Endodermal cell (in vitro differentiated cells): Measurements from ENCODE around the gene UBASH3A. TPM values are rescaled to one million over a fixed set of nuclear protein-coding genes. Genes with fewer than 3 reads are reported as not detected.

Experiments used
- DNase-seq: peaks from one replicate; pipeline ENCODE4 v3.0.0-alpha.2; 2017
- H3K27ac ChIP-seq: 2 replicates; pipeline ENCODE4 v1.5.1; 2013; ENCODE audit warnings: mild to moderate bottlenecking, low read depth, low read length, moderate library complexity
- H3K27me3 ChIP-seq: 2 replicates; pipeline ENCODE4 v1.6.1; 2013; ENCODE audit warnings: mild to moderate bottlenecking, low read length, moderate library complexity; ENCODE audit not compliant: insufficient read depth, control insufficient read depth, poor library complexity, severe bottlenecking
- H3K36me3 ChIP-seq: 2 replicates; pipeline ENCODE4 v1.7.0; 2013; ENCODE audit warnings: mild to moderate bottlenecking, low read length, moderate library complexity; ENCODE audit not compliant: control insufficient read depth, insufficient read depth
- H3K4me1 ChIP-seq: one replicate; pipeline ENCODE4 v1.7.0; 2013; ENCODE audit warnings: low read length; ENCODE audit not compliant: control insufficient read depth, insufficient read depth
- H3K4me3 ChIP-seq: 2 replicates; pipeline ENCODE4 v1.5.1; 2013; ENCODE audit warnings: mild to moderate bottlenecking, low read length, moderate library complexity
- H3K9ac ChIP-seq: 2 replicates; pipeline ENCODE4 v1.6.1; 2013; ENCODE audit warnings: mild to moderate bottlenecking, low read length, moderate library complexity; ENCODE audit not compliant: poor library complexity, severe bottlenecking; ENCODE audit errors: extremely low read depth
- H3K9me3 ChIP-seq: 2 replicates; pipeline ENCODE4 v1.6.1; 2013; ENCODE audit warnings: mild to moderate bottlenecking, low read length, moderate library complexity; ENCODE audit not compliant: control insufficient read depth
- H3K27ac Mint-ChIP-seq: 2 replicates; pipeline ENCODE4 v1.8.0; 2020; ENCODE audit warnings: mixed read lengths
- H3K27me3 Mint-ChIP-seq: 2 replicates; pipeline ENCODE4 v1.8.0; 2021; ENCODE audit warnings: mild to moderate bottlenecking, mixed read lengths; ENCODE audit not compliant: insufficient read depth
- H3K36me3 Mint-ChIP-seq: 2 replicates; pipeline ENCODE4 v1.8.0; 2020; ENCODE audit warnings: low read depth, mixed read lengths
- H3K4me1 Mint-ChIP-seq: 2 replicates; pipeline ENCODE4 v1.8.0; 2020; ENCODE audit warnings: mixed read lengths
- H3K4me3 Mint-ChIP-seq: 2 replicates; pipeline ENCODE4 v1.8.0; 2020; ENCODE audit warnings: mild to moderate bottlenecking, moderate library complexity, mixed read lengths
- H3K9me3 Mint-ChIP-seq: 2 replicates; pipeline ENCODE4 v1.8.0; 2020; ENCODE audit warnings: mild to moderate bottlenecking, mixed read lengths
- CTCF ChIP-seq: fragments of 200-600 bp; sonication (generic); conservative IDR thresholded peaks from 2 replicates; pipeline ENCODE4 v1.5.0; 2021; ENCODE audit warnings: antibody characterized with exemption, mild to moderate bottlenecking
- WGBS, 2 experiments: methylation state at CpG; one replicate each; pipeline versions ENCODE4 v1.1.5 to v1.1.7; 2013; ENCODE audit warnings: missing lambda C conversion rate in 2 of 2, mixed read lengths in 1 of 2; ENCODE audit not compliant: insufficient coverage in 1 of 2, insufficient read length in 1 of 2; 5-methylcytosine and 5-hydroxymethylcytosine counted together
- total RNA-seq, 2 donors: library from RNA; stranded (reverse); fragmentation: NEBNext Ultra II Directional in 1 of 2; extraction: Animal tissue kit (Norgen Biotek cat#: 25700) in 1 of 2; gene quantifications; 2 replicates in 1 of 2; 3 replicates in 1 of 2; pipeline ENCODE4 v1.2.1, GENCODE V29; 2021

Gene UBASH3A
- total RNA-seq, 2 donors from 2014 or later: not detected

GRCh38 chr21:42357307-42357706 is 46.4 kb upstream of the UBASH3A start:
- H3K4me1 Mint-ChIP-seq: no peaks in the 10 kb centered on the region
- Histone ChIP-seq H3K36me3 (no peaks in the 10 kb centered on the region), H3K4me1 (no peaks in the 10 kb centered on the region), H3K9ac (no peak overlapping the region), H3K27ac (no peak overlapping the region), H3K4me3 (no peak overlapping the region), H3K27me3 (no peaks in the 10 kb centered on the region), H3K9me3 (no peaks in the 10 kb centered on the region)
- peaks cover 16% of the 10 kb centered on the region for H3K9me3 Mint-ChIP-seq
- TF ChIP-seq CTCF: no peak
- peaks cover 2% of the 10 kb centered on the region for H3K27me3 Mint-ChIP-seq
- 90 to 93% methylated on average over 1 to 3 of the region's 3 CpGs for WGBS, 2 experiments
- no peak overlapping the region for H3K27ac Mint-ChIP-seq
- H3K36me3 Mint-ChIP-seq: no peaks in the 10 kb centered on the region
- no peak for DNase-seq
- no peak overlapping the region for H3K4me3 Mint-ChIP-seq

- Histone ChIP-seq H3K4me1 (no peaks in the 10 kb centered on the region), H3K9me3 (no peaks in the 10 kb centered on the region), H3K4me3 (no peak overlapping the region), H3K36me3 (no peaks in the 10 kb centered on the region), H3K27me3 (no peaks in the 10 kb centered on the region), H3K27ac (no peak overlapping the region), H3K9ac (no peak overlapping the region)
- no peak for TF ChIP-seq CTCF
- Mint-ChIP-seq H3K36me3 (no peaks in the 10 kb centered on the region), H3K4me1 (no peaks in the 10 kb centered on the region), H3K4me3 (no peak overlapping the region), H3K27ac (no peak overlapping the region), H3K9me3 (peaks cover 16% of the 10 kb centered on the region), H3K27me3 (peaks cover 2% of the 10 kb centered on the region)
- WGBS, 2 experiments: 92 to 95% methylated on average over 9 to 11 of the region's 12 CpGs
- no peak for DNase-seq
Observed at GRCh38 chr21:42358261-42358660, 45.4 kb upstream of the UBASH3A start.

GRCh38 chr21:42358937-42359336 is 44.8 kb upstream of the UBASH3A start:
- Histone ChIP-seq H3K9me3 (no peaks in the 10 kb centered on the region), H3K36me3 (no peaks in the 10 kb centered on the region), H3K4me1 (no peaks in the 10 kb centered on the region), H3K27me3 (no peaks in the 10 kb centered on the region), H3K9ac (no peak overlapping the region), H3K4me3 (no peak overlapping the region), H3K27ac (no peak overlapping the region)
- Mint-ChIP-seq H3K27ac (no peak overlapping the region), H3K4me1 (no peaks in the 10 kb centered on the region), H3K4me3 (no peak overlapping the region), H3K27me3 (peaks cover 2% of the 10 kb centered on the region), H3K36me3 (no peaks in the 10 kb centered on the region), H3K9me3 (peaks cover 16% of the 10 kb centered on the region)
- DNase-seq: no peak
- 87 to 97% methylated on average over 11 to 13 of the region's 13 CpGs for WGBS, 2 experiments
- no peak for TF ChIP-seq CTCF
